ENCODE data around the gene DCDC1. TPM values are rescaled to one million over a fixed set of nuclear protein-coding genes. Genes with fewer than 3 reads are reported as not detected.
"Not testable (repeated sequence)": the region's sequence is repeated elsewhere in the genome, so short reads cannot be mapped to it uniquely, and the experiment has no call there.

Gene DCDC1
- total RNA-seq, 1 experiment from 2014 or later = 2.2 TPM

DNA sequence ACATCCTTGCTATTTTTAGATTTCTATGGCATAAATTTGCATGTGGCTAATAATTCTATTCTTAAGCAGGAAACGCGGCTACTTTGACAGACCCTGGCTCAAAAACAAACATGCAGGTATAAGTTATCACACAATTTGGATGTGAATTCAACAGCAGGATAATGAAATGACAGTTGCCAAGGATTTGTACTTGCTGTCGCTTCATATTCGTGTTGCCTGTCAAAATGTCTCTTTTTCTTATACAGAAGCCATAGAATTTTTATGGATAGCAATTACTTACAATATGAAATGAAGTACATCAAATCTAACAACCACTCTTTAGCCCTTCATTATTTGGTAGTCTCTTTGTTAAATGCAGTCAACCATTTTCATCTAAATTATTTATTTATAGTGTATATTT lies 46.4 kb downstream of the DCDC1 start:
- Histone ChIP-seq H3K9me2 (ENCODE audit: insufficient read depth) (no peaks in the 10 kb centered on the region), H2AFZ (no peak overlapping the region), H3K4me1 (replicated peaks; ENCODE audit: insufficient read depth) (no peaks in the 10 kb centered on the region), H3K4me2 (no peak overlapping the region), H3K36me3 (ENCODE audit: low read depth) (no peaks in the 10 kb centered on the region), H3K27me3 (ENCODE audit: insufficient read depth, low read depth) (no peaks in the 10 kb centered on the region), H3F3A (ENCODE audit: insufficient read depth, low read depth) (no peaks in the 10 kb centered on the region), H3K27ac (no peak overlapping the region), H4K20me1 (ENCODE audit: insufficient read depth) (no peaks in the 10 kb centered on the region), H3K9me3 (ENCODE audit: insufficient read depth, low read depth) (no peaks in the 10 kb centered on the region; the same call in 1 of the 2 replicates), H3K4me3 (no peak overlapping the region), H3K79me2 (ENCODE audit: low read depth) (no peaks in the 10 kb centered on the region)
- intact Hi-C loops (cut with micrococcal nuclease; ENCODE audit: unreplicated experiment) = no loop called here
- CTCF ChIA-PET = no interaction called here
- POLR2A ChIA-PET (ENCODE audit: unreplicated experiment) = no interaction called here
- TF ChIP-seq, protein P1, sequence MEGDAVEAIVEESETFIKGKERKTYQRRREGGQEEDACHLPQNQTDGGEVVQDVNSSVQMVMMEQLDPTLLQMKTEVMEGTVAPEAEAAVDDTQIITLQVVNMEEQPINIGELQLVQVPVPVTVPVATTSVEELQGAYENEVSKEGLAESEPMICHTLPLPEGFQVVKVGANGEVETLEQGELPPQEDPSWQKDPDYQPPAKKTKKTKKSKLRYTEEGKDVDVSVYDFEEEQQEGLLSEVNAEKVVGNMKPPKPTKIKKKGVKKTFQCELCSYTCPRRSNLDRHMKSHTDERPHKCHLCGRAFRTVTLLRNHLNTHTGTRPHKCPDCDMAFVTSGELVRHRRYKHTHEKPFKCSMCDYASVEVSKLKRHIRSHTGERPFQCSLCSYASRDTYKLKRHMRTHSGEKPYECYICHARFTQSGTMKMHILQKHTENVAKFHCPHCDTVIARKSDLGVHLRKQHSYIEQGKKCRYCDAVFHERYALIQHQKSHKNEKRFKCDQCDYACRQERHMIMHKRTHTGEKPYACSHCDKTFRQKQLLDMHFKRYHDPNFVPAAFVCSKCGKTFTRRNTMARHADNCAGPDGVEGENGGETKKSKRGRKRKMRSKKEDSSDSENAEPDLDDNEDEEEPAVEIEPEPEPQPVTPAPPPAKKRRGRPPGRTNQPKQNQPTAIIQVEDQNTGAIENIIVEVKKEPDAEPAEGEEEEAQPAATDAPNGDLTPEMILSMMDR (conservative IDR thresholded peaks at IDR 0.05) = no peak
- TF ChIP-seq EZH2 (IDR thresholded peaks at IDR 0.05; ENCODE audit: low read depth) = no peak
- no peak for DNase-seq
- BruUV-seq (replicated peaks) = no TSS peak

DNA sequence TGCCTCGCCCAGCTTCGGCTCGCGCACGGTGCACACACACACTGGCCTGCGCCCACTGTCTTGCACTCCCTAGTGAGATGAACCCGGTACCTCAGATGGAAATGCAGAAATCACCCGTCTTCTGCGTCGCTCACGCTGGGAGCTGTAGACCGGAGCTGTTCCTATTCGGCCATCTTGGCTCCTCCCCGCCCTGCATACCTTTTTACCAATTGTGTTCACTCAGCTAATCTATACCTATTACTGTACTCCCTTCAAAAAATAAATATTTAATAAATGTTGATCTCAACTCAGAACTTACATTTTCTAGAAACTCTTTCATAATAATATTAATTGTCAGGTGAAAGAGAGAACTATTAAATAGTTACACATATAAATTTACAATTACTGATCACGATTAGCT lies 48.0 kb downstream of the DCDC1 start:
- H3K27ac ChIP-seq; intact Hi-C loops (cut with micrococcal nuclease; ENCODE audit: unreplicated experiment); H4K20me1 ChIP-seq (ENCODE audit: insufficient read depth); BruUV-seq (replicated peaks); H3K9me2 ChIP-seq (ENCODE audit: insufficient read depth); POLR2A ChIA-PET (ENCODE audit: unreplicated experiment); H3K4me1 ChIP-seq (replicated peaks; ENCODE audit: insufficient read depth); CTCF ChIA-PET; H3K36me3 ChIP-seq (ENCODE audit: low read depth); H3K4me3 ChIP-seq; H3K4me2 ChIP-seq; H3F3A ChIP-seq (ENCODE audit: insufficient read depth, low read depth); H3K79me2 ChIP-seq (ENCODE audit: low read depth); H2AFZ ChIP-seq; H3K9me3 ChIP-seq (ENCODE audit: insufficient read depth, low read depth); DNase-seq; H3K27me3 ChIP-seq (ENCODE audit: insufficient read depth, low read depth): not testable (repeated sequence)

DNA sequence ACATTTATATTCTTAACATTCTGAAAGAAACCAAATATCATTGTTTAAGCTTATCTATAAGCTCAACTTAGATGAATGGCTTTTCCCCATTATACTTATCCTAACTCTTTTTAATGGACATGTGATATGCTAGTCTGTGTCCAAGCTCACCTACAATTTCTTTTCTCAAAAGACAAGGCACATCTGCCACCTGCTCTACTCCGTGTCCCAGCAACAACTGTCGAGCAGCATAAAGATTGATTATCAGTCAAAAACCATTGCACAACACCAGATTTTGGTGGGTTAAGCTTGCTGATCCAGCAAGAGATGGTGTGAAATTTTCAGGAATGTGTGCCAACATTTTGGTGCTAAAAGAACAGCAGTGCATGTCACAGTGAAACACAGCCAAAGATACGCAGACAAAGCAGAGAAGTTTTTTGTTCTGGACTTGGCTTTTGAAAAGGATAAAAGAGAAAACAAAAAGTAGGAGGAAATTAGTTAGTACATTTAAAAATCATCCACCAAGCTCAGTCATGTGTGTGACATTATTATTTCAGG lies 65.8 kb downstream of the DCDC1 start:
- no peak overlapping the region for H3K27ac ChIP-seq
- no peak for TF ChIP-seq EZH2 (IDR thresholded peaks at IDR 0.05; ENCODE audit: low read depth)
- TF ChIP-seq, protein P1 (conservative IDR thresholded peaks at IDR 0.05) = no peak
- no peaks in the 10 kb centered on the region for H4K20me1 ChIP-seq (ENCODE audit: insufficient read depth)
- H3K36me3 ChIP-seq (ENCODE audit: low read depth) = no peaks in the 10 kb centered on the region
- H3K27me3 ChIP-seq (ENCODE audit: insufficient read depth, low read depth) = no peaks in the 10 kb centered on the region
- H3K9me3 ChIP-seq (ENCODE audit: insufficient read depth, low read depth) = no peaks in the 10 kb centered on the region
- H3K4me1 ChIP-seq (replicated peaks; ENCODE audit: insufficient read depth) = no peaks in the 10 kb centered on the region
- no peaks in the 10 kb centered on the region for H3F3A ChIP-seq (ENCODE audit: insufficient read depth, low read depth)
- intact Hi-C loops (cut with micrococcal nuclease; ENCODE audit: unreplicated experiment) = no loop called here
- BruUV-seq (replicated peaks) = no TSS peak
- H2AFZ ChIP-seq = no peak overlapping the region
- POLR2A ChIA-PET (ENCODE audit: unreplicated experiment) = no interaction called here
- CTCF ChIA-PET = no interaction called here
- no peak overlapping the region for H3K4me2 ChIP-seq
- no peaks in the 10 kb centered on the region for H3K79me2 ChIP-seq (ENCODE audit: low read depth)
- no peak overlapping the region for H3K4me3 ChIP-seq
- no peak for DNase-seq
- 0 out of 2 replicates have a peak, but pooled peaks cover 5% of the 10 kb centered on the region for H3K9me2 ChIP-seq (ENCODE audit: insufficient read depth)
